A549 (cell line): Measurements from ENCODE around the gene STAT5B.

Source experiments
- CHD2 ChIP-seq: fragments of 150-350 bp; IDR thresholded peaks from 2 replicates; pipeline ENCODE4 v1.6.1; 2014; ENCODE audit warnings: low read length; ENCODE audit not compliant: partially characterized antibody
- CTCF ChIP-seq: fragments of >200 bp; sonication (Bioruptor Twin); formaldehyde crosslinking; IDR thresholded peaks from 3 replicates; pipeline ENCODE4 v1.5.1; 2016
- EHMT2 ChIP-seq: fragments of 200-600 bp; sonication (generic); IDR thresholded peaks from 2 replicates; pipeline ENCODE4 v1.6.1; 2016; ENCODE audit warnings: antibody characterized with exemption, low read depth, mild to moderate bottlenecking, moderate library complexity
- EP300 ChIP-seq, 2 experiments: fragments of >200 bp; sonication (Bioruptor Twin); formaldehyde crosslinking; IDR thresholded peaks; 2 replicates in 1 of 2; 3 replicates in 1 of 2; pipeline ENCODE4 v1.6.1; 2016 to 2017
- HOXB5 ChIP-seq: fragments of 250-450 bp; sonication (Bioruptor Pico); IDR thresholded peaks from 2 replicates; pipeline ENCODE4 v1.5.0; 2020; ENCODE audit warnings: mild to moderate bottlenecking, moderate library complexity
- MAZ ChIP-seq: fragments of 150-350 bp; IDR thresholded peaks from 2 replicates; pipeline ENCODE4 v1.6.1; 2014; ENCODE audit warnings: antibody characterized with exemption, low read depth, low read length, borderline replicate concordance
- POLR2A ChIP-seq: IDR thresholded peaks from 2 replicates; pipeline ENCODE4 v1.6.1; 2012; ENCODE audit warnings: mild to moderate bottlenecking, low read length
- POLR2AphosphoS2 ChIP-seq: conservative IDR thresholded peaks from 2 replicates; pipeline ENCODE4 v1.6.1; 2012; ENCODE audit warnings: low read length, improper control_type of control experiment, inconsistent platforms
- RAD21 ChIP-seq, 2 experiments: fragments of >200 bp in 1 of 2; sonication (Bioruptor Twin) in 1 of 2; formaldehyde crosslinking in 1 of 2; IDR thresholded peaks in 1 of 2; conservative IDR thresholded peaks in 1 of 2; 2 replicates in 1 of 2; 3 replicates in 1 of 2; pipeline ENCODE4 v1.6.1; 2012 to 2018; ENCODE audit warnings: inconsistent platforms in 1 of 2
- TP53 ChIP-seq: fragments of 250-450 bp; sonication (Bioruptor Pico); IDR thresholded peaks from 2 replicates; pipeline ENCODE4 v1.5.0; 2021; ENCODE audit warnings: mild to moderate bottlenecking, moderate library complexity
- USF2 ChIP-seq: fragments of 450-650 bp; IDR thresholded peaks from 2 replicates; pipeline ENCODE4 v1.6.1; 2014; ENCODE audit warnings: antibody characterized with exemption
- ZFP36 ChIP-seq: fragments of 450-650 bp; IDR thresholded peaks from 2 replicates; pipeline ENCODE4 v1.6.1; 2014; ENCODE audit warnings: borderline replicate concordance; ENCODE audit not compliant: partially characterized antibody
- TF ChIP-seq, protein P1 (sequence below): fragments of 200-600 bp; sonication (generic); IDR thresholded peaks from 2 replicates; pipeline ENCODE4 v1.6.1; 2016; ENCODE audit warnings: antibody characterized with exemption, mild to moderate bottlenecking, moderate library complexity
- TF ChIP-seq, protein P2 (sequence below): fragments of 150-350 bp; IDR thresholded peaks from 2 replicates; pipeline ENCODE4 v1.6.1; 2014; ENCODE audit warnings: low read depth, mild to moderate bottlenecking, low read length

DNA sequence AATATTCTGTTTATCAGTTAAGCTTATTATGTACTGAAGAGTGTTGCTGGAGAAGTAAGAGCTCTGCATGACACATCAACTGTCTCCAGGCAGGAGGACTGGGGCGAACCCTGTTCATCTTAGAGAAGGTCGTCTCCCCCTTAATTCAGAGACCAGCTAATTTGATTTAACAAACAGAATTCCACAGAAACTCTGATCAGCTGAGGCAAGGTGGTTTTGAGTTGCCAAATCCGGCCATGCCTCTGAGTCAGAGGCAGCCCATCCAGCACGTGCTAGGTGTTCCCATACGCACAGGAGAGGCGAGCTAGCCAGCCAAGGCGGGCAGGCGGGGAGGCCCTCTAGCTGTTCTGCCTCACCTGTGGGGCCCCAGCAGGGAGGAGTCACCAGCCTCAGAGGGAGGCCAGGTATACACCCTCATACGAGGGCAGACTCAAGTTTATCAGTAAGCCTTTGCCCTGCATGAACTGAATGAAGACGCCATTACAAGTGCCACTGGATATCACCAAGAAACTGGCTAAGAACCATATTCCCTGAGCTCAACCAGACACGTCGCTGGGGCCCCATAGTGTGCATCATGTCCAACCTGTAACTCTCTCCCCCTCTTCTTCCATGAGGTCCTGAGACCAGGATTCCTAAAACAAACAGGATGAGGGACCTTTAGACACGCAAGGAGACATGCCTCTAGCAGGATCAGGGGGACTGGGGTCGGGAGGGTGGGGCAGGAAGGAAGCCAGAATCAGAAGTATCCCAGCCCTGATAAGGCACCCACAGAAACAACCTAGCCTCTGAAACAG is 37.8 kb upstream of the STAT5B start:
- TF ChIP-seq CTCF (no peak), CHD2 (no peak), USF2 (no peak), HOXB5 (CRISPR knock-in tag) (no peak), ZFP36 (no peak), MAZ (no peak), EP300 (IDR thresholded peaks at IDR 0.05) (no peak), POLR2AphosphoS2 (no peak), RAD21 (conservative IDR thresholded peaks at IDR 0.05 in 1 of 2, IDR thresholded peaks at IDR 0.05 in 1 of 2) (no peak), EHMT2 (no peak), TP53 (CRISPR knock-in tag) (no peak), POLR2A (no peak)
- TF ChIP-seq, protein P1, sequence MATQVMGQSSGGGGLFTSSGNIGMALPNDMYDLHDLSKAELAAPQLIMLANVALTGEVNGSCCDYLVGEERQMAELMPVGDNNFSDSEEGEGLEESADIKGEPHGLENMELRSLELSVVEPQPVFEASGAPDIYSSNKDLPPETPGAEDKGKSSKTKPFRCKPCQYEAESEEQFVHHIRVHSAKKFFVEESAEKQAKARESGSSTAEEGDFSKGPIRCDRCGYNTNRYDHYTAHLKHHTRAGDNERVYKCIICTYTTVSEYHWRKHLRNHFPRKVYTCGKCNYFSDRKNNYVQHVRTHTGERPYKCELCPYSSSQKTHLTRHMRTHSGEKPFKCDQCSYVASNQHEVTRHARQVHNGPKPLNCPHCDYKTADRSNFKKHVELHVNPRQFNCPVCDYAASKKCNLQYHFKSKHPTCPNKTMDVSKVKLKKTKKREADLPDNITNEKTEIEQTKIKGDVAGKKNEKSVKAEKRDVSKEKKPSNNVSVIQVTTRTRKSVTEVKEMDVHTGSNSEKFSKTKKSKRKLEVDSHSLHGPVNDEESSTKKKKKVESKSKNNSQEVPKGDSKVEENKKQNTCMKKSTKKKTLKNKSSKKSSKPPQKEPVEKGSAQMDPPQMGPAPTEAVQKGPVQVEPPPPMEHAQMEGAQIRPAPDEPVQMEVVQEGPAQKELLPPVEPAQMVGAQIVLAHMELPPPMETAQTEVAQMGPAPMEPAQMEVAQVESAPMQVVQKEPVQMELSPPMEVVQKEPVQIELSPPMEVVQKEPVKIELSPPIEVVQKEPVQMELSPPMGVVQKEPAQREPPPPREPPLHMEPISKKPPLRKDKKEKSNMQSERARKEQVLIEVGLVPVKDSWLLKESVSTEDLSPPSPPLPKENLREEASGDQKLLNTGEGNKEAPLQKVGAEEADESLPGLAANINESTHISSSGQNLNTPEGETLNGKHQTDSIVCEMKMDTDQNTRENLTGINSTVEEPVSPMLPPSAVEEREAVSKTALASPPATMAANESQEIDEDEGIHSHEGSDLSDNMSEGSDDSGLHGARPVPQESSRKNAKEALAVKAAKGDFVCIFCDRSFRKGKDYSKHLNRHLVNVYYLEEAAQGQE: no peak
- TF ChIP-seq, protein P2, sequence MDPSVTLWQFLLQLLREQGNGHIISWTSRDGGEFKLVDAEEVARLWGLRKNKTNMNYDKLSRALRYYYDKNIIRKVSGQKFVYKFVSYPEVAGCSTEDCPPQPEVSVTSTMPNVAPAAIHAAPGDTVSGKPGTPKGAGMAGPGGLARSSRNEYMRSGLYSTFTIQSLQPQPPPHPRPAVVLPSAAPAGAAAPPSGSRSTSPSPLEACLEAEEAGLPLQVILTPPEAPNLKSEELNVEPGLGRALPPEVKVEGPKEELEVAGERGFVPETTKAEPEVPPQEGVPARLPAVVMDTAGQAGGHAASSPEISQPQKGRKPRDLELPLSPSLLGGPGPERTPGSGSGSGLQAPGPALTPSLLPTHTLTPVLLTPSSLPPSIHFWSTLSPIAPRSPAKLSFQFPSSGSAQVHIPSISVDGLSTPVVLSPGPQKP: no peak
